Breast epithelium (tissue), 3 donors: Measurements from ENCODE around the gene RPL10A.

ENCODE experiments used
- CTCF ChIP-seq, 3 donors: fragments of 450-650 bp; IDR thresholded peaks; one replicate each; pipeline ENCODE4 v1.5.1; 2016 to 2017; ENCODE audit warnings: antibody characterized with exemption in 3 of 3, mild to moderate bottlenecking in 3 of 3, moderate library complexity in 3 of 3
- POLR2A ChIP-seq: fragments of 450-650 bp; IDR thresholded peaks from one replicate; pipeline ENCODE4 v1.6.1; 2016; ENCODE audit warnings: antibody characterized with exemption, mild to moderate bottlenecking, moderate library complexity

GRCh38 chr6:35484921-35485392 lies 16.8 kb downstream of the RPL10A start:
- no peak for TF ChIP-seq CTCF (IDR thresholded peaks at IDR 0.05)
- TF ChIP-seq POLR2A: no peak
